Bronchial epithelial cell (primary cell): Measurements from ENCODE around the gene MUC2. TPM values are rescaled to one million over a fixed set of nuclear protein-coding genes. Genes with fewer than 3 reads are reported as not detected.

ENCODE experiments used
- DNase-seq: peaks from one replicate; pipeline ENCODE4 v3.0.0-alpha.2; 2010; ENCODE audit warnings: low read depth
- FAIRE-seq: peaks from 2 replicates; lab custom pipeline; 2011; peaks lifted over from hg19 to GRCh38; lab: Jason Lieb, UNC
- H3K27me3 ChIP-seq: 2 replicates; pipeline ENCODE4 v1.5.1; 2011; ENCODE audit warnings: low read length; ENCODE audit not compliant: control insufficient read depth, insufficient read depth
- H3K36me3 ChIP-seq: 2 replicates; pipeline ENCODE4 v1.5.1; 2011; ENCODE audit warnings: low read length; ENCODE audit not compliant: control insufficient read depth, insufficient read depth
- H3K4me3 ChIP-seq: 2 replicates; pipeline ENCODE4 v1.5.1; 2011; ENCODE audit warnings: mild to moderate bottlenecking, low read depth, low read length, control low read depth
- CTCF ChIP-seq: IDR thresholded peaks from 2 replicates; pipeline ENCODE4 v1.5.1; 2011; ENCODE audit warnings: mild to moderate bottlenecking, moderate library complexity, low read length, control low read depth, inconsistent platforms; ENCODE audit not compliant: insufficient read depth, severe bottlenecking
- total RNA-seq: library from RNA; depleted of rRNA; stranded (reverse); fragments of >200 nt; gene quantifications from 2 replicates; pipeline ENCODE4 v1.2.1, GENCODE V29; 2014

The MUC2 gene
- total RNA-seq, 1 donor from 2014 or later, result not detected

- FAIRE-seq (no peak), DNase-seq (no peak)
- no peak for TF ChIP-seq CTCF
- no peak overlapping the region for H3K4me3 ChIP-seq
- no peaks in the 10 kb centered on the region for H3K36me3 ChIP-seq
- no peaks in the 10 kb centered on the region for H3K27me3 ChIP-seq
Observed at GRCh38 chr11:1078191-1078601, 3.5 kb downstream of the MUC2 start.

DNA sequence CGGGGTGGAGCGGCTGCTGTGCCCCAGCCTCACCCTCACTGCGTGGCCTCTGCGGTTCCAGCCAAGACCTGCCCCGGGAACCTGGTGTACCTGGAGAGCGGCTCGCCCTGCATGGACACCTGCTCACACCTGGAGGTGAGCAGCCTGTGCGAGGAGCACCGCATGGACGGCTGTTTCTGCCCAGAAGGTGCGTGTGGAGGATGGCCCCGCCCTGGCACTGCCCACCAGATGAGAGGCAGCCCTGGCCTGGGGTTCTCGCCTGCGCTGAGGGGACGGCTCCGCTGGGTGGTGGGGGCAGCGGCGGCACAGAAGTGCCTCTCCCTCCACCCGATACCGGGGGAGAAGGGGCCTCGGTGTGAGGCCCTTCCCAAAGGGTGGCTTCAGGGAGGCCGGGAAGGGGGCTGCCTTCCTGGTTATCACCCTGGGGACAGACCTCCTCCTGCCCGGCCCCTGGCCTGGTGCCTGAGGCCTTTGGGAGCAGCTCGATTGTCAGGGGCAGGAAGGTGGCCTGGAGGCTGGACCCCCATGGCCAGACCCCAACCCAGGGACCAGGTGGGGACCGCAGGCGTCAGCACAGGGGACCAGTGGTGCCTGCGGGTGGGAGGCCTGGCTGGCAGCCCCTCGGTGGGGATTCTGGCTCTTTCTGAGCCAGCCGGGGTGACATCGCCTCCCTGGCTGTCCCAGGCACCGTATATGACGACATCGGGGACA is 7.1 kb downstream of the MUC2 start:
- TF ChIP-seq CTCF, result no peak

GRCh38 chr11:1082346-1082727 is 7.7 kb downstream of the MUC2 start:
- H3K36me3 ChIP-seq, result no peaks in the 10 kb centered on the region
- TF ChIP-seq CTCF, result no peak
- FAIRE-seq (no peak), DNase-seq (no peak)
- H3K27me3 ChIP-seq, result no peaks in the 10 kb centered on the region
- no peak overlapping the region for H3K4me3 ChIP-seq

More for the DNA sequence above, 7.1 kb downstream of the MUC2 start:
- DNase-seq (no peak), FAIRE-seq (no peak)
- H3K4me3 ChIP-seq, result no peak overlapping the region
- H3K36me3 ChIP-seq, result no peaks in the 10 kb centered on the region
- no peaks in the 10 kb centered on the region for H3K27me3 ChIP-seq

DNA sequence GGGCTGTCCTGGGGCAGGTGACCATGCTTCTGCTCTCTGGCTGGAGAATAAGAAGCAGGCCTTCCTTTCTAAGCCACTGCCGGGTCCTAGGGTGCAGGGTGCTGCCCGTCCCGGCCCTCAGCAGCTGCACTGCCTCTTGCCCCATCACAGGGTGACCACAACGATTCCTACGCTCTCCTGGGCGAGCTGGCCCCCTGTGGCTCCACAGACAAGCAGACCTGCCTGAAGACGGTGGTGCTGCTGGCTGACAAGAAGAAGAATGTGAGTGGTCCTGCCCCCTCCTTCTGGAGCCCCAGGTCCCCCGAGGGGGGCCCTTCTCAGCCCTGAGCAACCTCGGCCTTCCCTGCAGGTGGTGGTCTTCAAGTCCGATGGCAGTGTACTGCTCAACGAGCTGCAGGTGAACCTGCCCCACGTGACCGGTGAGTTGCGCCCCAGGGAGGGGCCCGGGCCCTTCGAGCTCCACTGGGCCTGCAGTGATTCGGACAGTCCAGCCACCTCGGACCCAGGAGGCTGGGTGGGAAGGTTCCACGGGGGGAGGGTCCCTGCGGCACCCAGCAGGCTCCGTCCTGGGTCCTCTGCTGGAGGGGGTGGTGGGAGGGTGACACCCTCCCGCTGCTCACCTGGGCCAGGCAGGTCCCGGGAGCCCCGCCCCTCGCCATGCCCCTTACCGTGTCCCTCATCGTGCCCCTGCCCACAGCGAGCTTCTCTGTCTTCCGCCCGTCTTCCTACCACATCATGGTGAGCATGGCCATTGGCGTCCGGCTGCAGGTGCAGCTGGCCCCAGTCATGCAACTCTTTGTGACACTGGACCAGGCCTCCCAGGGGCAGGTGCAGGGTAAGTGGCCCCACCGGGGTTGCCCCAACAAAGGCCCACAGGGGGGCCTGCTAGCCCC is 8.3 kb downstream of the MUC2 start:
- no peaks in the 10 kb centered on the region for H3K27me3 ChIP-seq
- no peak overlapping the region for H3K4me3 ChIP-seq
- no peaks in the 10 kb centered on the region for H3K36me3 ChIP-seq
- no peak for DNase-seq
- TF ChIP-seq CTCF, result no peak
- no peak for FAIRE-seq

- H3K4me3 ChIP-seq, result no peak overlapping the region
- FAIRE-seq (no peak), DNase-seq (peak; percentile 12)
- H3K36me3 ChIP-seq, result no peaks in the 10 kb centered on the region
- no peak for TF ChIP-seq CTCF
- no peaks in the 10 kb centered on the region for H3K27me3 ChIP-seq
Observed at GRCh38 chr11:1083621-1084551, 9.2 kb downstream of the MUC2 start.
